ENCODE measurements around the gene THUMPD3.
A peak's percentile ranks its signal among the peaks of the same experiment; 100 is the strongest.

The THUMPD3 gene

DNA sequence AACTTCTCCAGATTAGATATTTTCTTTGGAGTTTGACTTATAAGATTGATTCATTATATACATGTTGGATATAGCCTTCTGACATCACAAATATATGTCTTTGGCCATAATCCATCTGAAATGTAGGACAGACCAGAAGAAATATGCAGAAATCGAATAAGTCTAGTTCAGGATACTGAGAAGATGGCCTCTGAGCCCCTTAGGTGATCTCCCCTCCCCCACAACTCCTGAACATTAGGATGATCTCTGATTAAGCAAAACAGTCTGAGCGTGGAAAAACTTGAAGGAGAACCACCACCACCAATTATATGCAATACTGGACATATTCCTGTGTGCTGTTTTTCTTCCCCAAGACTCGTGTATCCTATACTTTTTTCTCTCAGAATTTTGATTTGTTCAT is 37.8 kb downstream of the THUMPD3 start:
- H3K9ac ChIP-seq = no peak overlapping the region
- peaks cover 35% of the 10 kb centered on the region for H3K4me1 ChIP-seq
- no peak overlapping the region for H3K4me2 ChIP-seq (ENCODE audit: low read length)

DNA sequence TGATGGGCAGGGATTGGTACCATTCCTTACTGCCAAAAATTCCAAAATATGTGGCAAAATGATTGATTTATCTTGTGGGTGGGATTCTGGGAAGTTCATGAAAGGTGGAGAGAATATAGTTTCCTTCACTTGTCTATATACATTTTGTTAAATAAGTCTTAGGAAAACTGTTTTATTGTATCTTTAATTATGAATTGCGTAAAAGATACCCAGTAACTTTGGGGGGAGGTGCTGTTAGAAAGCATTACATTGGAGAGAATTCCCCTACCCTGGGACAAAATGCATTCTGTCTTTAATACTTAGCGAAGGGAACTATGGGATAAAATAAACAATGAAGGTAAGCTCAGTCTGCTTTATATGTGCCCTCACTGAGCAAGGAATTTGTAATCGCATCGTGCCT is 39.1 kb downstream of the THUMPD3 start:
- H2AFZ ChIP-seq = no peak overlapping the region
- no peak for TF ChIP-seq CTCF (IDR thresholded peaks at IDR 0.05)
- H3K36me3 ChIP-seq (ENCODE audit: control insufficient read depth, insufficient read depth, low read length) = no peaks in the 10 kb centered on the region
- no peak overlapping the region for H3K4me2 ChIP-seq (ENCODE audit: low read length)
- H3K4me1 ChIP-seq = peaks cover 35% of the 10 kb centered on the region
- no peaks in the 10 kb centered on the region for H3K27me3 ChIP-seq (ENCODE audit: control insufficient read depth, insufficient read depth, low read length)
- H3K27ac ChIP-seq = no peak overlapping the region
- H3K9me3 ChIP-seq (ENCODE audit: control insufficient read depth, low read length) = no peaks in the 10 kb centered on the region
- no peak overlapping the region for H3K9ac ChIP-seq
- H3K79me2 ChIP-seq = peaks cover 55% of the 10 kb centered on the region
- H3K4me3 ChIP-seq (ENCODE audit: low read depth, low read length) = no peak overlapping the region

More for the DNA sequence above, 37.8 kb downstream of the THUMPD3 start:
- H3K4me3 ChIP-seq (ENCODE audit: low read depth, low read length) = no peak overlapping the region
- no peaks in the 10 kb centered on the region for H3K36me3 ChIP-seq (ENCODE audit: control insufficient read depth, insufficient read depth, low read length)
- no peak overlapping the region for H3K27ac ChIP-seq
- no peak for TF ChIP-seq CTCF (IDR thresholded peaks at IDR 0.05)
- no peaks in the 10 kb centered on the region for H3K27me3 ChIP-seq (ENCODE audit: control insufficient read depth, insufficient read depth, low read length)
- peaks cover 47% of the 10 kb centered on the region for H3K79me2 ChIP-seq
- no peak overlapping the region for H2AFZ ChIP-seq
- H3K9me3 ChIP-seq (ENCODE audit: control insufficient read depth, low read length) = no peaks in the 10 kb centered on the region

DNA sequence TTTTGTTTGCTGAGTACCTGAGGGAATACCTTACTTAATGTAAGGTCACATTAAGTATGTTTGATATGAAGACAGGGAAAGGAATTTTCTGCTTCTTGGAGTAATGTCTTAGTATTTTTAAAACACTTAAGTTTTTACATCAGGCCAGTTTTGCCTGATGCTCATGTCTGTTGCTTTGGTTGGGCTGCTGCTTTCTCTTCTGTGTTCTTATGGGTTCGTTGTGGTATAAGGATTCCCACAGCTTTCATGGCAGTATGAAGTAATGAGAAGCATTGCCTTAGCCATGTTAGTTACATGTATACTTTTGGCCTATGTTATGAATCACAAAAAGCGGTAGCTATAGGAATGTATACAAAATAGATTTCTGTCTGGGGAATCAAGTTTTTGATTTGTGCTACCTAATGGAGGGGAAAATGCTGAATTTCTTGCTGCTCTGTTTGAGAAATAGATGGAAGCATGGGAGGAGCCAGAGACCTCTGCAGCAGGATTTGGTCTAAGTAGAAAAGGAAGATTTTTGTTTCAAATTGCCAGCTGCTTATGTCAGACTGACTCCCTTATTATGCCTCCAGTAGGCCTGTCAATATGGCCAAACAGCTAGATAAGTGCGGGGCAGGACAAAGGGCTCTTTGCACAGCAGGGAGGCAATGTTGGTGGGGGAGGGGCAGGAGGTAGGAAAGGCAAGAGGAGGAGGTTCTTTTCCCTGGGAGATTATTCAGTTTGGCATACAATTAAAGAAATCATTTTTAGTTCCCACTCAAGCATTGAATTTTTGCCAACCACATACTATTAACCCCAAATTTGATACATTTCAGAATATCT is 39.8 kb downstream of the THUMPD3 start:
- Histone ChIP-seq H3K36me3 (ENCODE audit: control insufficient read depth, insufficient read depth, low read length) (no peaks in the 10 kb centered on the region), H3K9me3 (ENCODE audit: control insufficient read depth, low read length) (no peaks in the 10 kb centered on the region), H3K79me2 (peaks cover 59% of the 10 kb centered on the region), H2AFZ (no peak overlapping the region), H3K27me3 (ENCODE audit: control insufficient read depth, insufficient read depth, low read length) (no peaks in the 10 kb centered on the region), H3K27ac (no peak overlapping the region), H3K4me1 (peaks cover 35% of the 10 kb centered on the region), H3K9ac (no peak overlapping the region), H3K4me3 (ENCODE audit: low read depth, low read length) (no peak overlapping the region), H3K4me2 (ENCODE audit: low read length) (no peak overlapping the region)
- TF ChIP-seq CTCF (IDR thresholded peaks at IDR 0.05) = no peak

DNA sequence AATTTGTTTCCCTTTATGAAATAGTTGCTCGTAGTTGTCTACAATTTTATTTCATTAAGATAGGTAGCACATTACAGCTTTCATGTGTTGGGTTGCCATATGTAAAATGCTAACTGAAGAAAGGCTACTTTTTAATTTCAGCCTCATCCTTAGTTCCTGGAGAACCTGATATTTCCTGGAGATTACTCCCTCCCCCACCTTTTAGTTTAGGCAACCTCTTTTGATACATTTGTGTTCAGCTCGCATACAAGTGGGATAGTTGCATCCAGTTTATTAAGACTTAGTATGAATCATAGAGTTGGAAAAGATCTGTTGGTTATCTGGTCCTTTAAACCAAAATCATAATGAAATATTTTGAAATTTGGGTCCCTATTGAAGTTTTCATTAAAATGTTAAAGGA is 40.6 kb downstream of the THUMPD3 start:
- Histone ChIP-seq H3K27ac (no peak overlapping the region), H3K36me3 (ENCODE audit: control insufficient read depth, insufficient read depth, low read length) (no peaks in the 10 kb centered on the region), H2AFZ (no peak overlapping the region), H3K4me3 (ENCODE audit: low read depth, low read length) (no peak overlapping the region), H3K4me2 (ENCODE audit: low read length) (no peak overlapping the region), H3K79me2 (peaks cover 58% of the 10 kb centered on the region), H3K9ac (no peak overlapping the region), H3K27me3 (ENCODE audit: control insufficient read depth, insufficient read depth, low read length) (no peaks in the 10 kb centered on the region), H3K4me1 (peaks cover 35% of the 10 kb centered on the region), H3K9me3 (ENCODE audit: control insufficient read depth, low read length) (no peaks in the 10 kb centered on the region)
- no peak for TF ChIP-seq CTCF (IDR thresholded peaks at IDR 0.05)

GRCh38 chr3:9404680-9405079 is 41.8 kb downstream of the THUMPD3 start:
- Histone ChIP-seq H3K4me3 (ENCODE audit: low read depth, low read length) (no peak overlapping the region), H3K4me1 (peaks cover 39% of the 10 kb centered on the region), H2AFZ (no peak overlapping the region), H3K9me3 (ENCODE audit: control insufficient read depth, low read length) (no peaks in the 10 kb centered on the region), H3K9ac (no peak overlapping the region), H3K79me2 (peaks cover 64% of the 10 kb centered on the region), H3K27ac (no peak overlapping the region), H3K36me3 (ENCODE audit: control insufficient read depth, insufficient read depth, low read length) (no peaks in the 10 kb centered on the region), H3K27me3 (ENCODE audit: control insufficient read depth, insufficient read depth, low read length) (no peaks in the 10 kb centered on the region), H3K4me2 (ENCODE audit: low read length) (peak overlapping the region; percentile 39)
- TF ChIP-seq CTCF (IDR thresholded peaks at IDR 0.05) = no peak
